ENCODE data around the gene BACE1. TPM values are rescaled to one million over a fixed set of nuclear protein-coding genes. Genes with fewer than 3 reads are reported as not detected.

The BACE1 gene
- total and polyA plus RNA-seq, 10 of the 15 experiments (the other 5 are each of a cell fraction or from before 2014, with no cell fraction given): 0.07 to 1.6 (median 0.32) TPM

GRCh38 chr11:117287668-117288067 lies 28.4 kb downstream of the BACE1 start:
- ChIA-PET RAD21 (ENCODE audit: unreplicated experiment) (no interaction called here), POLR2A (interaction anchor here (0.5 kb wide), 1 partner anchor 222 kb away, joined by 4 read pairs; no protein-coding TSS in a partner anchor), CTCF (no interaction called here), SMC1A (ENCODE audit: uncharacterized antibody, unreplicated experiment) (no interaction called here)
- FAIRE-seq (no peak), ATAC-seq (no peak), DNase-seq (ENCODE audit: low read depth, low spot score) (no peak)
- no peaks in the 10 kb centered on the region for H3K79me2 ChIP-seq (ENCODE audit: control insufficient read depth, insufficient read depth, low read length)
- H3K9me3 ChIP-seq (replicated peaks; ENCODE audit: control insufficient read depth, insufficient read depth, low read length): no peaks in the 10 kb centered on the region
- no peaks in the 10 kb centered on the region for H3K4me1 ChIP-seq (ENCODE audit: control insufficient read depth, insufficient read depth, low read length)
- no peak overlapping the region for H3K4me2 ChIP-seq (ENCODE audit: control insufficient read depth, insufficient read depth)
- in situ Hi-C loops (cut with MboI) (no loop called here), intact Hi-C loops (cut with micrococcal nuclease; ENCODE audit: unreplicated experiment) (no loop called here)
- no peak overlapping the region for H3K4me3 ChIP-seq
- peaks cover 0 to 2% of the 10 kb centered on the region in 2 experiments; a peak in 2 of 4 replicates for H3K36me3 ChIP-seq (ENCODE audit: control insufficient read depth in 2 of 2, insufficient read depth in 2 of 2, low read length in 1 of 2)
- no peaks in the 10 kb centered on the region for H4K20me1 ChIP-seq (ENCODE audit: control insufficient read depth, insufficient read depth)
- no TSS peak for BruUV-seq (replicated peaks)
- no peak overlapping the region for H2AFZ ChIP-seq (ENCODE audit: control insufficient read depth, low read depth, low read length)
- no peak overlapping the region for H3K27ac ChIP-seq (ENCODE audit: control insufficient read depth, insufficient read depth)
- 87% methylated on average over 3 of the region's 3 CpGs for WGBS (ENCODE audit: insufficient coverage, insufficient replicate concordance, low lambda C conversion rate, missing lambda C conversion rate)
- no peak overlapping the region for H3K9ac ChIP-seq (ENCODE audit: control insufficient read depth, insufficient read depth, low read length)
- no peaks in the 10 kb centered on the region for H3K27me3 ChIP-seq (replicated peaks in 1 of 2; ENCODE audit: control insufficient read depth in 2 of 2, insufficient read depth in 2 of 2, low read length in 1 of 2)
- TF ChIP-seq IKZF1 (conservative IDR thresholded peaks at IDR 0.05): no peak
- no peak for TF ChIP-seq BHLHE40 (IDR thresholded peaks at IDR 0.05; ENCODE audit: borderline replicate concordance in 1 of 2, low read depth in 2 of 2, low read length in 1 of 2)
- TF ChIP-seq MYC (IDR thresholded peaks at IDR 0.05; ENCODE audit: insufficient read depth, insufficient read length, insufficient replicate concordance, low read length, severe bottlenecking): no peak
- TF ChIP-seq NFIC (IDR thresholded peaks at IDR 0.05; ENCODE audit: low read depth, low read length): no peak
- no peak for TF ChIP-seq ZNF207 (IDR thresholded peaks at IDR 0.05; ENCODE audit: borderline replicate concordance)
- TF ChIP-seq POLR2AphosphoS5 (IDR thresholded peaks at IDR 0.05; ENCODE audit: low read length): no peak
- TF ChIP-seq, protein P1, sequence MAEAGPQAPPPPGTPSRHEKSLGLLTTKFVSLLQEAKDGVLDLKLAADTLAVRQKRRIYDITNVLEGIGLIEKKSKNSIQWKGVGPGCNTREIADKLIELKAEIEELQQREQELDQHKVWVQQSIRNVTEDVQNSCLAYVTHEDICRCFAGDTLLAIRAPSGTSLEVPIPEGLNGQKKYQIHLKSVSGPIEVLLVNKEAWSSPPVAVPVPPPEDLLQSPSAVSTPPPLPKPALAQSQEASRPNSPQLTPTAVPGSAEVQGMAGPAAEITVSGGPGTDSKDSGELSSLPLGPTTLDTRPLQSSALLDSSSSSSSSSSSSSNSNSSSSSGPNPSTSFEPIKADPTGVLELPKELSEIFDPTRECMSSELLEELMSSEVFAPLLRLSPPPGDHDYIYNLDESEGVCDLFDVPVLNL (IDR thresholded peaks at IDR 0.05; ENCODE audit: low read depth, low read length): no peak
- no peak for TF ChIP-seq TCF7 (IDR thresholded peaks at IDR 0.05; ENCODE audit: borderline replicate concordance)
- TF ChIP-seq BACH1 (IDR thresholded peaks at IDR 0.05; ENCODE audit: borderline replicate concordance): no peak
- no peak for TF ChIP-seq TCF12 (IDR thresholded peaks at IDR 0.05; ENCODE audit: low read depth, low read length)
- no peak for TF ChIP-seq ZNF622 (IDR thresholded peaks at IDR 0.05)
- TF ChIP-seq TARDBP (IDR thresholded peaks at IDR 0.05; ENCODE audit: borderline replicate concordance): no peak
- TF ChIP-seq SIN3A (IDR thresholded peaks at IDR 0.05; ENCODE audit: low read depth, low read length): no peak
- TF ChIP-seq SUPT20H (IDR thresholded peaks at IDR 0.05; ENCODE audit: borderline replicate concordance, control insufficient read depth, low read depth, low read length): no peak
- TF ChIP-seq USF2 (IDR thresholded peaks at IDR 0.05; ENCODE audit: borderline replicate concordance, low read depth, low read length): no peak

Data from GM12878 (cell line).